HepG2 (cell line): Measurements from ENCODE around the gene TUBE1. TPM values are rescaled to one million over a fixed set of nuclear protein-coding genes. Genes with fewer than 3 reads are reported as not detected.

Experiments used
- CENPT ChIP-seq: sonication (generic); formaldehyde crosslinking; IDR thresholded peaks from 2 replicates; pipeline ENCODE4 v1.8.0; 2022; ENCODE audit warnings: low read depth, mild to moderate bottlenecking, moderate library complexity, missing genetic modification reagents
- DR1 ChIP-seq: sonication (generic); formaldehyde crosslinking; IDR thresholded peaks from 2 replicates; pipeline ENCODE4 v1.8.0; 2021; ENCODE audit warnings: mild to moderate bottlenecking, missing genetic modification reagents, inconsistent platforms
- FOXC1 ChIP-seq: sonication (generic); formaldehyde crosslinking; IDR thresholded peaks from 2 replicates; pipeline ENCODE4 v1.8.0; 2022; ENCODE audit warnings: mild to moderate bottlenecking, missing genetic modification reagents, borderline replicate concordance
- GMEB2 ChIP-seq: IDR thresholded peaks from 2 replicates; pipeline ENCODE4 v1.6.1; 2016; ENCODE audit warnings: missing biosample characterization, missing genetic modification reagents, low read depth
- HMGXB4 ChIP-seq, 2 experiments: sonication (generic) in 1 of 2; formaldehyde crosslinking in 1 of 2; IDR thresholded peaks; 2 replicates each; pipeline versions ENCODE4 v1.4.0 to v1.6.1; 2018 to 2020; ENCODE audit warnings: missing genetic modification reagents in 2 of 2, borderline replicate concordance in 1 of 2, low read depth in 1 of 2, mild to moderate bottlenecking in 1 of 2, missing biosample characterization in 1 of 2
- MTERF4 ChIP-seq: sonication (generic); formaldehyde crosslinking; IDR thresholded peaks from 2 replicates; pipeline ENCODE4 v1.8.0; 2023; ENCODE audit warnings: mild to moderate bottlenecking, missing genetic modification reagents
- PHF8 ChIP-seq: sonication (generic); formaldehyde crosslinking; IDR thresholded peaks from 2 replicates; pipeline ENCODE4 v1.5.0; 2020; ENCODE audit warnings: missing genetic modification reagents
- SP5 ChIP-seq: IDR thresholded peaks from 2 replicates; pipeline ENCODE4 v1.6.1; 2016; ENCODE audit warnings: low read depth, borderline replicate concordance
- TRIM22 ChIP-seq: fragments of 450-650 bp; IDR thresholded peaks from 2 replicates; pipeline ENCODE4 v1.6.1; 2017
- ZBTB44 ChIP-seq: sonication (generic); formaldehyde crosslinking; IDR thresholded peaks from 2 replicates; pipeline ENCODE4 v1.4.0; 2020; ENCODE audit warnings: missing genetic modification reagents
- ZC3H13 ChIP-seq: sonication (generic); formaldehyde crosslinking; IDR thresholded peaks from 2 replicates; pipeline ENCODE4 v1.8.1; 2023; ENCODE audit warnings: mild to moderate bottlenecking, missing genetic modification reagents, moderate library complexity
- ZFAT ChIP-seq: sonication (generic); formaldehyde crosslinking; conservative IDR thresholded peaks from 2 replicates; pipeline ENCODE4 v1.8.1; 2023; ENCODE audit warnings: missing genetic modification reagents, inconsistent platforms
- ZNF34 ChIP-seq: sonication (generic); formaldehyde crosslinking; IDR thresholded peaks from 2 replicates; pipeline ENCODE4 v1.4.0; 2020; ENCODE audit warnings: mild to moderate bottlenecking, missing genetic modification reagents, borderline replicate concordance
- ZNF609 ChIP-seq: sonication (generic); formaldehyde crosslinking; IDR thresholded peaks from 2 replicates; pipeline ENCODE4 v1.4.0; 2020; ENCODE audit warnings: mild to moderate bottlenecking, missing genetic modification reagents, borderline replicate concordance
- ZSCAN20 ChIP-seq: sonication (generic); formaldehyde crosslinking; IDR thresholded peaks from 2 replicates; pipeline ENCODE4 v1.4.0; 2020; ENCODE audit warnings: missing genetic modification reagents, mild to moderate bottlenecking, borderline replicate concordance
- polyA plus RNA-seq, 8 experiments: library from polyadenylated mRNA; depleted of rRNA in 3 of 8; stranded (reverse) in 7 of 8; unstranded in 1 of 8; fragments of >200 nt; fragmentation: Illumina TruSeq in 4 of 8; extraction: Trizol in 4 of 8; gene quantifications; 2 replicates each; pipeline versions ENCODE4 v1.2.1 to v1.2.3, GENCODE V29; 2011 to 2016; ENCODE audit warnings: low read depth in 4 of 8, missing spikeins in 1 of 8, mixed read lengths in 1 of 8; ENCODE audit not compliant: insufficient read depth in 1 of 8
- total RNA-seq, 5 experiments: library from RNA; depleted of rRNA; stranded (reverse); fragments of >200 nt; fragmentation: Illumina TruSeq; extraction: Trizol; gene quantifications; 2 replicates each; pipeline ENCODE4 v1.2.3, GENCODE V29; 2016; ENCODE audit warnings: low read depth in 1 of 5

Gene TUBE1
- total and polyA plus RNA-seq, 2 of the 13 experiments (the other 11 are each of a cell fraction or from before 2014, with no cell fraction given): 17.3 to 22.6 TPM

GRCh38 chr6:112087136-112087911 lies at the start of gene TUBE1, which contains the start of gene FAM229B (continued):
- TF ChIP-seq ZNF609 (no peak), ZNF34 (CRISPR knock-in tag) (0 out of 2 replicates have a peak, but pooled peaks have one; percentile 32), ZSCAN20 (0 out of 2 replicates have a peak, but pooled peaks have one; percentile 46), ZC3H13 (no peak), ZFAT (CRISPR knock-in tag) (no peak), TRIM22 (no peak), ZBTB44 (CRISPR knock-in tag) (no peak), CENPT (CRISPR knock-in tag) (no peak), GMEB2 (CRISPR knock-in tag) (peak; percentile 20; the same call in 1 of the 2 replicates), HMGXB4 (CRISPR knock-in tag; IDR thresholded peaks at IDR 0.05; ENCODE audit: borderline replicate concordance in 1 of 2, low read depth in 1 of 2) (peak; percentile 93 to 94), SP5 (CRISPR knock-in tag) (no peak), DR1 (CRISPR knock-in tag) (peak; percentile 19; the same call in 1 of the 2 replicates), PHF8 (CRISPR knock-in tag) (peak; percentile 95), FOXC1 (CRISPR knock-in tag) (peak; percentile 61; the same call in 1 of the 2 replicates), MTERF4 (CRISPR knock-in tag) (0 out of 2 replicates have a peak, but pooled peaks have one; percentile 47)
